ENCODE results near the gene ATP11C.
"Not testable (repeated sequence)": the region's sequence is repeated elsewhere in the genome, so short reads cannot be mapped to it uniquely, and the experiment has no call there.

The ATP11C gene

GRCh38 chrX:139929876-139930275 is 3.0 kb downstream of the ATP11C start:
- no peak for TF ChIP-seq SPI1 (IDR thresholded peaks at IDR 0.05; ENCODE audit: low read depth, low read length)
- TF ChIP-seq POLR2AphosphoS5 (IDR thresholded peaks at IDR 0.05; ENCODE audit: low read depth, low read length): no peak
- TF ChIP-seq POU2F2 (IDR thresholded peaks at IDR 0.05; ENCODE audit: low read depth, low read length): no peak
- DNase-seq (ENCODE audit: insufficient read length, low spot score) (no peak), FAIRE-seq (peak; percentile 74)

GRCh38 chrX:139924696-139925095 is 8.2 kb downstream of the ATP11C start:
- no peak for TF ChIP-seq POU2F2 (IDR thresholded peaks at IDR 0.05; ENCODE audit: low read depth, low read length)
- no peak for TF ChIP-seq POLR2A (IDR thresholded peaks at IDR 0.05; ENCODE audit: low read depth, low read length)
- no peak for TF ChIP-seq POLR2AphosphoS5 (IDR thresholded peaks at IDR 0.05; ENCODE audit: low read depth, low read length)
- TF ChIP-seq PAX5 (IDR thresholded peaks at IDR 0.05; ENCODE audit: insufficient read depth, low read length, severe bottlenecking): no peak
- no peak for TF ChIP-seq SPI1 (IDR thresholded peaks at IDR 0.05; ENCODE audit: low read depth, low read length)
- no peak for TF ChIP-seq TAF1 (IDR thresholded peaks at IDR 0.05; ENCODE audit: low read depth, low read length)
- DNase-seq (ENCODE audit: insufficient read length, low spot score) (no peak), FAIRE-seq (no peak)

DNA sequence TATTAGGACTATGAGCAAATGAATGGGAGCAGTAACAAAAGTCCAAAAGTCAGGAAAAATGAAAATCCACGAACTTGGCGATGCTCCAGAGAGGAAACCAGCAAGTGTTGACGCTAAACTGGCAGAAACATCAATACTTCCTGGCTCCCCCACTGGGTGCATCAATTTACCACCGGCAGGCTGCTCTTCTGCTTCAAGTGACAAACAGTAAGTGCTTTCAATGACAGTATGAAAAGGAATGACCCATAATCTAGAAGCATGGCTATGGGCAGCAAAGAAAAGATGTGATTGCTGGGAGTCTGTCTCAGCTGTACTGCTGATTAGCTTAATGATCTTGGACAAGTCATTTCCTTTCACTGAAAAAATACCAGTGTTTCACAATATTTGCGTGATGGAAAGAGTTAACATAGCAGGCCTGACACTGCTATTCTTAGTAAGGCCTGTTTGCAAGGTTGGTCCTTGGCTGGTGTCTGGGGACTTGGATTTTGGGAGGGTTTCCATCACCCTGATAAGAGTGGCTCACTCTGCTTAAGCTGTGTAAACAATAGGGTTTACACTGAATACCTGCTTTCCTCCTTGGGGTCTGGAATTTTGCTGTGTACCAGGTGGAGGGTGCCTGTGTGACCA is 8.7 kb downstream of the ATP11C start:
- no peak for TF ChIP-seq SPI1 (IDR thresholded peaks at IDR 0.05; ENCODE audit: low read depth, low read length)
- TF ChIP-seq TAF1 (IDR thresholded peaks at IDR 0.05; ENCODE audit: low read depth, low read length): no peak
- TF ChIP-seq PAX5 (IDR thresholded peaks at IDR 0.05; ENCODE audit: insufficient read depth, low read length, severe bottlenecking): no peak
- no peak for TF ChIP-seq POU2F2 (IDR thresholded peaks at IDR 0.05; ENCODE audit: low read depth, low read length)
- TF ChIP-seq POLR2A (IDR thresholded peaks at IDR 0.05; ENCODE audit: low read depth, low read length): no peak
- no peak for TF ChIP-seq POLR2AphosphoS5 (IDR thresholded peaks at IDR 0.05; ENCODE audit: low read depth, low read length)
- FAIRE-seq (no peak), DNase-seq (ENCODE audit: insufficient read length, low spot score) (no peak)

DNA sequence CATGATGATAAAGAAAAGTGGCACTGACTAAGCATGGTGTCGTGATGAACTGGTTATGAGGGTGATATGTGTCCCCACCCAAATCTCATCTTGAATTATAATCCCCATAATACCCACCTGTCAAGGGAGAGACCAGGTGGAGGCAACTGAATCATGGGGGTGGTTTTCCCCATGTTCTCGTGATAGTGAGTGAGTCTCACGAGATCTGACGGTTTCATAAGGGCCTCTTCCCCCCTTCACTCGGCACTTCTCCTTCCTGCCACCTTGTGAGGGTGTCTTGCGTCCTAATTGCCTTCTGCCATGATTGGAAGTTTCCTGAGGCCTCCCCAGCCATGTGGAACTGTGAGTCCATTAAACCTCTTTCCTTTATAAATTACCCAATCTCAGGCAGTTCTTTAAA is 11.7 kb downstream of the ATP11C start:
- not testable (repeated sequence) for FAIRE-seq; DNase-seq (ENCODE audit: insufficient read length, low spot score)

- TF ChIP-seq SPI1 (IDR thresholded peaks at IDR 0.05; ENCODE audit: low read depth, low read length): no peak
- TF ChIP-seq TAF1 (IDR thresholded peaks at IDR 0.05; ENCODE audit: low read depth, low read length): no peak
- TF ChIP-seq POLR2AphosphoS5 (IDR thresholded peaks at IDR 0.05; ENCODE audit: low read depth, low read length): no peak
- no peak for TF ChIP-seq POU2F2 (IDR thresholded peaks at IDR 0.05; ENCODE audit: low read depth, low read length)
- no peak for TF ChIP-seq PAX5 (IDR thresholded peaks at IDR 0.05; ENCODE audit: insufficient read depth, low read length, severe bottlenecking)
- no peak for TF ChIP-seq POLR2A (IDR thresholded peaks at IDR 0.05; ENCODE audit: low read depth, low read length)
- DNase-seq (ENCODE audit: insufficient read length, low spot score): no peak
- FAIRE-seq: no peak
Observed at GRCh38 chrX:139920316-139920715, 12.5 kb downstream of the ATP11C start.

DNA sequence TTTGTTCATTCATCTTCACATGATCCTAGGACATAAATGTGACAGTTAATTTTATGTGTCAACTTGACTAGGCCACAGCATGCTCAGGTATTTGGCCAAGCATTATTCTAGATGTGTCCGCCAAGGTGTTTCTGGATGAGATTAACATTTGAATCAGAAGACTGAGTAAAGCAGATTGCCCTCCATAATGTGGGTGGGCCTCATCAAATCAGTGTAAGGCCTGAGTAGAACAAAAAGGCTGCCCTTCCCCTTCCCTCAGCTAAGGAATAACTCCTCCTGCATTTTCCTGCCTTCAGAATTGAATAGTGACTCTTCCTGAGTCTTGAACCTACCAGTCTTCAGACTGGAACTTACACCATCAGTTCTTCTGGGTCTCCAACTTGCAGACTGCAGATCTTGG is 18.4 kb downstream of the ATP11C start:
- DNase-seq (ENCODE audit: insufficient read length, low spot score) (no peak), FAIRE-seq (no peak)
- TF ChIP-seq PAX5 (IDR thresholded peaks at IDR 0.05; ENCODE audit: insufficient read depth, low read length, severe bottlenecking): no peak
- no peak for TF ChIP-seq POU2F2 (IDR thresholded peaks at IDR 0.05; ENCODE audit: low read depth, low read length)
- TF ChIP-seq SPI1 (IDR thresholded peaks at IDR 0.05; ENCODE audit: low read depth, low read length): no peak
- TF ChIP-seq POLR2A (IDR thresholded peaks at IDR 0.05; ENCODE audit: low read depth, low read length): no peak
- TF ChIP-seq TAF1 (IDR thresholded peaks at IDR 0.05; ENCODE audit: low read depth, low read length): no peak
- TF ChIP-seq POLR2AphosphoS5 (IDR thresholded peaks at IDR 0.05; ENCODE audit: low read depth, low read length): no peak

DNA sequence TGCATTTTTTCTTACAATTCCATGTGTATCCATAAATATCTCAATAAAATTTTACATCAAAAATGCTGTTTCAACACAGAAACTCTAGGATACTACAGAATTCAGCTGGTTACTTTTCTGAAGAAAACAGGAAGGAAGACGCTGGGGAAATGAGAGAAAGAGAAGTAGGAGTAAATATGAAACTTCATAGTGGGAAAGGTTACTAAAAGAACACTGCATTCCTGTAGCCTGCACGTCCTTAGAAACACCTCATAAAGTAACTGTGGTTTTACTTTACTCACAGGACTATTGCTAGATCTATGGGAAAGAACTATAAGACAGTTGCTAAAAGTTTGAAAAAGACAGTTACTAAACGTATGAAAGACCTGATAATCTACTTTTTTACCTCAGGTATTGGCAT is 23.1 kb downstream of the ATP11C start:
- FAIRE-seq: no peak
- peak; percentile 37; the same call in 1 of the 2 replicates for TF ChIP-seq SPI1 (IDR thresholded peaks at IDR 0.05; ENCODE audit: low read depth, low read length)
- no peak for TF ChIP-seq POLR2AphosphoS5 (IDR thresholded peaks at IDR 0.05; ENCODE audit: low read depth, low read length)
- no peak for DNase-seq (ENCODE audit: insufficient read length, low spot score)

DNA sequence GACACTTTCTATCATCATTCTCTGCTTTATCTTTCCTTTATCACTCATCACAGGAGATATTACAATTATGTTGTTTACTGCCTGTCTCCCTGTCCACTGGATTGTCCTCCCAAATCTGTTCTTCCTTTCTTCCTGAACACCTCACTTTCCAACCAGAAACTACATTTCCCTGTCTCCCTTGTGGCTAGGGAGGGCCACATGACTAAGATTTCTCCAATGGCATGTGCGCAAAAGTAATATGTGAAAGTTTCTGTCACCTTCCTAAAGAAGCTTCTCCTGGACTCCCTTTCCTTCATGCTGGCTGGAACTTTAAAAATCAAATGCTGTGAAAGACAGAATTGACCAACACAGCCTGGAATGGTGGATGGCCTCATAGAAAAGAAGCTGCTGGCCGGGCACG is 25.8 kb downstream of the ATP11C start:
- no peak for TF ChIP-seq POLR2AphosphoS5 (IDR thresholded peaks at IDR 0.05; ENCODE audit: low read depth, low read length)
- TF ChIP-seq POLR2A (IDR thresholded peaks at IDR 0.05; ENCODE audit: low read depth, low read length): no peak
- no peak for TF ChIP-seq POU2F2 (IDR thresholded peaks at IDR 0.05; ENCODE audit: low read depth, low read length)
- no peak for TF ChIP-seq TAF1 (IDR thresholded peaks at IDR 0.05; ENCODE audit: low read depth, low read length)
- no peak for TF ChIP-seq PAX5 (IDR thresholded peaks at IDR 0.05; ENCODE audit: insufficient read depth, low read length, severe bottlenecking)
- TF ChIP-seq SPI1 (IDR thresholded peaks at IDR 0.05; ENCODE audit: low read depth, low read length): no peak
- FAIRE-seq (no peak), DNase-seq (ENCODE audit: insufficient read length, low spot score) (no peak)

DNA sequence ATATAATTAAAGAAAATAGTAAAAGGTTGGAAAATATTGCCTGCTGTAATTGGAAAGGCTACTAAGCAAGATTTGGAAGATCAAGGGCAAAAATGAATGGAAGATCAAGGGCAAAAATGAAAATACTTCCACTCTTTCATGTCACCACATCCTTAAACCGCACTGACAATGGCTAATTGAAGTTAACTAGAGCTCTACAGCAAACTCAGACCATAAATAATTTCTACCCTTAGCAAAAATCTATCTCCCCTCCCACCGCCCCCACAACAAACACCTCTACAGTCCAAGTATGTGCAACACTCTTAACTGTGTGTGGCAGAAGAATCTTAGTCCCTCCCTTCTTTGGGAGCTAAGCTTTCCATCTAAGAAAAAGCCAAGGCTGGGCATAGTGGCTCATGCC is 27.1 kb downstream of the ATP11C start:
- FAIRE-seq: no peak
- no peak for TF ChIP-seq POLR2A (IDR thresholded peaks at IDR 0.05; ENCODE audit: low read depth, low read length)
- no peak for TF ChIP-seq PAX5 (IDR thresholded peaks at IDR 0.05; ENCODE audit: insufficient read depth, low read length, severe bottlenecking)
- no peak for TF ChIP-seq SPI1 (IDR thresholded peaks at IDR 0.05; ENCODE audit: low read depth, low read length)
- TF ChIP-seq TAF1 (IDR thresholded peaks at IDR 0.05; ENCODE audit: low read depth, low read length): no peak
- no peak for TF ChIP-seq POLR2AphosphoS5 (IDR thresholded peaks at IDR 0.05; ENCODE audit: low read depth, low read length)
- TF ChIP-seq POU2F2 (IDR thresholded peaks at IDR 0.05; ENCODE audit: low read depth, low read length): no peak
- no peak for DNase-seq (ENCODE audit: insufficient read length, low spot score)

DNA sequence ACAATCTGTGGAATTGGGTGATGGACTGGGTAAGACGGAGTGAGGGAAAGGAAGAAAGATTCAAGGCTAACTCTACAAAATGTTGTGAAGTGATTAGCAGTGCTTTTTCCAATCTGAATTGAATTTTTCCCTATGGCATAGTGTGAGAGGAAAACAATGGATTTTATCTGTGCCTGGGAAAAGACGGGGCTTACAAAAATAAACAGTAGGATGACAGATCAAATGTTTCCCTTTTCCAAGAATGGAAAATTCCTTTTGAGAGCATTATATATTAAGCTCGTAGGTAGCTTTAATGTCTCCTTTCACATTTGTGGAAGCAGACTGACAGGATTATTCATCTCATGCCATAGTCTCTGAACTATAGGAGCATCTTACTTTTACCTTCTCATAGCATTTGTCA is 27.8 kb downstream of the ATP11C start:
- DNase-seq (ENCODE audit: insufficient read length, low spot score): no peak
- TF ChIP-seq TAF1 (IDR thresholded peaks at IDR 0.05; ENCODE audit: low read depth, low read length) (no peak), POU2F2 (IDR thresholded peaks at IDR 0.05; ENCODE audit: low read depth, low read length) (no peak), SPI1 (IDR thresholded peaks at IDR 0.05; ENCODE audit: low read depth, low read length) (no peak), PAX5 (IDR thresholded peaks at IDR 0.05; ENCODE audit: insufficient read depth, low read length, severe bottlenecking) (no peak), POLR2AphosphoS5 (IDR thresholded peaks at IDR 0.05; ENCODE audit: low read depth, low read length) (no peak), POLR2A (IDR thresholded peaks at IDR 0.05; ENCODE audit: low read depth, low read length) (no peak)

More for the DNA sequence above, 27.8 kb downstream of the ATP11C start:
- FAIRE-seq: peak; percentile 13
